ENCODE data around the gene ACOT2. TPM values are rescaled to one million over a fixed set of nuclear protein-coding genes. Genes with fewer than 3 reads are reported as not detected.
A peak's percentile ranks its signal among the peaks of the same experiment; 100 is the strongest.
"Not testable (repeated sequence)": the region's sequence is repeated elsewhere in the genome, so short reads cannot be mapped to it uniquely, and the experiment has no call there.

ACOT2 gene
- 141 TPM for total RNA-seq

GRCh38 chr14:73569185-73569958 lies at the start of gene ACOT2:
TSS of gene ACOT2 (plus strand) at chr14:73569213. CDS start at chr14:73569241, 28 bp downstream.
- DNase-seq (ENCODE audit: low spot score) (peak; percentile 95), ATAC-seq (peak; percentile 81)

DNA sequence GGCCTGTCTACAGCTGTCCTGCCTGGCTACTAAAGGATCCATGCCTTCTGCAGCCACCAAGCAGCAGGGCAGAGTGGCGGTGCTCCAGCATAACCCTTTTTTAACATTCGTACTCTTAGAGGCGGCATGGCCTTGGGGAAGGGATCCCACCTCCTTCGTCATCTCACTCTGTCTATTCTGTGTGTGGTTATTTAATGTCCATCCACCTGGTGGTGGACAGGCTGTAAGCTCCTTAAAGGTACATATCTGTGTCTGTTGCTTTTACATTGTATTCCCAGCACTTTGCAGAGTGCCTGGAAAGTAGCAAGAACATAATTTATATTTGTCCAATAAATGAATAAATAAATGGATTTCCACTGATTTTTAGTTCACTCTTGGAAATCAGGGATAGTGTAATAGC lies 47.8 kb upstream of the ACOT2 start:
- DNase-seq (ENCODE audit: low spot score) (no peak), ATAC-seq (no peak)

- ATAC-seq: no peak
- no peak for DNase-seq (ENCODE audit: low spot score)
Observed at GRCh38 chr14:73524493-73524892, 44.5 kb upstream of the ACOT2 start.

GRCh38 chr14:73526036-73526984 lies 42.7 kb upstream of the ACOT2 start:
- DNase-seq (ENCODE audit: low spot score): peak; percentile 95
- peak; percentile 91 for ATAC-seq

- not testable (repeated sequence) for DNase-seq (ENCODE audit: low spot score); ATAC-seq
Observed at GRCh38 chr14:73529356-73529755, 39.7 kb upstream of the ACOT2 start.

DNA sequence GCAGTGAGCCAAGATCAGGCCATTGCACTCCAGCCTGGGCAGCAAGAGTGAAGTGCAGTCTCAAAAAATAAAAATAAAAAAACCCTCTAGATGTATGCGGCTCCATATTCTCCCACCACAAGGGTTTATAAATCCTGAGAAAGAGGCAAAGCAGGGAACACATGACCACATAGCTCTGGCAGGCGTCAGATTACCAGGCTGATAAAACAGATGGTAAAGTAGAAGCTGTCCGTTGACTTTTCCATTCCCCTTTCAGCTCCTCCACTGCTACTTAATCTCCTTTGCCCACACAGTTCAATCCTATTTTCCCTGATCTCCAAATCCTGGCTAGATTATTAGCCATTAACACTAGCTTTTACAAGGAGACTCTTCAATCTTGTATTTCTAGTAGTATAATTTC lies 37.0 kb upstream of the ACOT2 start:
- DNase-seq (ENCODE audit: low spot score); ATAC-seq: not testable (repeated sequence)

DNA sequence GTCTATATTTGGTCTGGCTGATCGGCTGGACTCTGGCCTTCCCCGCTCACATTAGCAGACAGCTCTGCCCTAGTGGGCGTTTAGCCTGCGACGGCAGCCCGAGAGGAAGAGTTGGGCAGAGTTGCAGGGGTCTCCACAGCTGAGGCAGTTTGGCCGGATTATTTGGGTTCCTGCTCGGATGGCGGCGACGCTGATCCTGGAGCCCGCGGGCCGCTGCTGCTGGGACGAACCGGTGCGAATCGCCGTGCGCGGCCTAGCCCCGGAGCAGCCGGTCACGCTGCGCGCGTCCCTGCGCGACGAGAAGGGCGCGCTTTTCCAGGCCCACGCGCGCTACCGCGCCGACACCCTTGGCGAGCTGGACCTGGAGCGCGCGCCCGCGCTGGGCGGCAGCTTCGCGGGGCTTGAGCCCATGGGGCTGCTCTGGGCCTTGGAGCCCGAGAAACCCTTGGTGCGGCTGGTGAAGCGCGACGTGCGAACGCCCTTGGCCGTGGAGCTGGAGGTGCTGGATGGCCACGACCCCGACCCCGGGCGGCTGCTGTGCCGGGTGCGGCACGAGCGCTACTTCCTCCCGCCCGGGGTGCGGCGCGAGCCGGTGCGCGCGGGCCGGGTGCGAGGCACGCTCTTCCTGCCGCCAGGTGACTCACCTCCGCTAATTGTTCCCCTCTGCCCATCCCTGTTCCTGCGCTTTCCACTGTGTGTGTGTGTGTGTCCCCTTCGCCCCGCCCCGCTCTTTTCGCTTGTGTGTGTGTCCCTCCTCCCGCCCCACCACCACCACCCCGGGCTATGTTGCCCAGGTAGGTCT lies 31.6 kb upstream of the ACOT2 start:
- DNase-seq (ENCODE audit: low spot score) (peak; percentile 87), ATAC-seq (peak; percentile 71)

DNA sequence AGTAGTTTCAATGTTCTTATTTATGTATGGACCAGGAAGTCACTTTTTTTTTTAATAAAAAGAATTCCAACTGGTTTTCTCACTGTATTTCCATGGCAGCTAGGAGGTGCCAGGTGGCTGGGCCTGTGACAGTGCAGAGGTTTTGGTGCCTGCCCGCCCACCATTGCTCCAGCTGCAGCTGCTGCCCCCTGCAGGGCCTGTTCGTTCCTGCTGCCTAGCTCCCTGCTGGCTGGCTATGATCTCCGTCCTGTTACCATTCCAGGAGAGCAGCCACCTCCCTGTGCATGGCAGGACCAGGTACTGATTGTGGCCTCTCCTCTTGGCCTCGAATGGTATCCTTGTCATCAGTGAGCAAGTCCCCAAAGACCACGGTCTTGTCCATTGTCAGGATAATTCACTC lies 30.0 kb upstream of the ACOT2 start:
- peak; percentile 78 for DNase-seq (ENCODE audit: low spot score)
- peak; percentile 71 for ATAC-seq

DNA sequence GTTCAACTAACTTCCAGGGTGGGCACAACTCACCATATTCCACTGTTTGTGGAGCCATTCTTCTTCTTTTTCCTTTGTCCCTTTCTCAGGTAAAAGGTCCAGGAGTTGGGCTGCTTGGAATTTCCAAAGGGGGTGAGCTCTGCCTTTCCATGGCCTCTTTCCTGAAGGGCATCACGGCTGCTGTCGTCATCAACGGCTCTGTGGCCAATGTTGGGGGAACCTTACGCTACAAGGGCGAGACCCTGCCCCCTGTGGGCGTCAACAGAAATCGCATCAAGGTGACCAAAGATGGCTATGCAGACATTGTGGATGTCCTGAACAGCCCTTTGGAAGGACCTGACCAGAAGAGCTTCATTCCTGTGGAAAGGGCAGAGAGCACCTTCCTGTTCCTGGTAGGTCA lies 26.1 kb upstream of the ACOT2 start:
- ATAC-seq; DNase-seq (ENCODE audit: low spot score): not testable (repeated sequence)

DNA sequence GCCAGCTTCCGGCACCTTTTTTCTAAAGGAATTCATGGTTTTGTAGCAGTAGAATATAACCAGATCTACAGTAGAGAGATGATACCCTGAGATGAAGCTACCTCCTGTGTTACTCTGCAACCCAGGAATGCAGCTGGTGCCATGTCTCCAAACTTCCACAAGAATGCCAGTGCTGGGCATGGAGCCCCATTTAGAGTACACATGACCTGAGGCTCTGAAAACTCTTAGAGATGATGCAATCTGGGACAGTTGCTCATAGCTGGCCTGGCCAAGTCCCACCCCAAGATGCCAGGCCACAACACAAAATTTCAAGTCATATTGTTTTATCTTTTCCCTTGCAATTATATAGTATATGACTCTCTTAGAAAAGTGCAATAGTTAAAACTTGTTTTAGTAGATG lies 23.7 kb upstream of the ACOT2 start:
- ATAC-seq: peak; percentile 71
- DNase-seq (ENCODE audit: low spot score): not testable (repeated sequence)

GRCh38 chr14:73549097-73549496 lies 19.9 kb upstream of the ACOT2 start:
- not testable (repeated sequence) for DNase-seq (ENCODE audit: low spot score); ATAC-seq

DNA sequence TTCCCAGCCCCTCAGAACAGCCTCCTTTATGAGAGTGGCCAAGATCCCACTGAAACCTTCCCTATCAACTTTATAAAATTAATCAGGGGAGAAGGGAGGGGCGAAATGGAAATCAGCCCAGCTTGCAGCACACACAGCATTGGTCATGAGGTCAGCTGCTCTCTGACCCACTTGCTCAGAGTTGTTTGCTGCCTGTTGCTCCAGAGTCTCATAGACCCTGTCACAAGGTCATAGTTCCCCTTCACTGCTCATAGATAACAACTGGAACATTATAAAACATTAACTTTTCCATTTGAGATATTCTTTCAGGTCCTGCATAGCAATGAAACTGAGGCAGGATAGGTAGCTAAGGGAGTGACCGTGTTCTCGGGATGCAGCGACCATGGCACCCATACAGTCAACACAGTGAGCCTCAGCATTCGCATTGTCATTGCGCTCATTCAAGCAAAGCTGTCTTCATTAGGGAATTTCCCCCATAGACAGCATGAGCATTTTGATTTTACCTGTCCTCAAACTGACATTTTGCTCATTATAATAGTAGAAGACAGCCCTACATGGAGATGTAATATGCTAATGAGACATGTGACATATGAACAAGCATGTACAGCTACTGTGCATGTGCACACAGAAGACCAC lies 19.0 kb upstream of the ACOT2 start:
- DNase-seq (ENCODE audit: low spot score) (peak; percentile 67), ATAC-seq (peak; percentile 84)

DNA sequence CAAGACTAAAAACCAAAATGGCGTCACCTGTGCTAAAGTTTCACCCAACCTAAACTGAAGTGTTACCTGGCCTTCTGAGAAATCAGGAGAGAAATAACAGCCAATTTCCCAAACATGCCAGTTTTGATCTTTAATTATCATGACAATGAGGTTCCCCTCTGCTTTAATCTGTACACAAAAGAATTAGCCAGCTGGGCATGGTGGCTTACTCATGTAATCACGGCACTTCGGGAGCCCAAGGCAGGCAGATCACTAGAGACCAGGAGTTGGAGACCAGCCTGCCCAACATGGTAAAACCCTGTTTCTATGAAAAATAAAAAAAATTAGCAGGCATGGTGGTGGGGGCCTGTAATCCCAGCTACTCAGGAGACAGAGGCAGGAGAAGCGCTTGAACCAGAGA lies 15.2 kb upstream of the ACOT2 start:
- DNase-seq (ENCODE audit: low spot score): no peak
- ATAC-seq: no peak

DNA sequence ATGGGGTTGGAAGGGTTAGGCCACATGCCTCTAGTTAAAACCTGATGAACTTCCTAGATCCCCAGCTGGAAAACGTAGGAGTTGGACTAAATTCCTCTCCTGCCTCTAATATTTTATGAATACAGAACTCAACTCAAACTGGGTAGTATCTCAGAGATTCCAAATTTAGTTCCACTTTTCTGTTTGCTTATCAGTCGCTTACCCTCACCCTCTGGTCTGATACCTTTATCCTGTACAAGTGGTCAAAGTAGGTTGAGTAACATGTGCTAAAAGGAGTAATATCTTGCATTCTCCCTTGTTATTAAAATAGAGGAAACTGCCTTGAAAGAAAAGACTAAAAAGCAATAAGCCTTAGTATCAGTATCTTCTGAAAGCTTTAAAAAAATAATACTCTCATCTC lies 11.8 kb upstream of the ACOT2 start:
- ATAC-seq: peak; percentile 88
- DNase-seq (ENCODE audit: low spot score): not testable (repeated sequence)

GRCh38 chr14:73558238-73558637 lies 10.8 kb upstream of the ACOT2 start:
- not testable (repeated sequence) for DNase-seq (ENCODE audit: low spot score); ATAC-seq

GRCh38 chr14:73562256-73562655 lies 6.8 kb upstream of the ACOT2 start:
- not testable (repeated sequence) for DNase-seq (ENCODE audit: low spot score); ATAC-seq

DNA sequence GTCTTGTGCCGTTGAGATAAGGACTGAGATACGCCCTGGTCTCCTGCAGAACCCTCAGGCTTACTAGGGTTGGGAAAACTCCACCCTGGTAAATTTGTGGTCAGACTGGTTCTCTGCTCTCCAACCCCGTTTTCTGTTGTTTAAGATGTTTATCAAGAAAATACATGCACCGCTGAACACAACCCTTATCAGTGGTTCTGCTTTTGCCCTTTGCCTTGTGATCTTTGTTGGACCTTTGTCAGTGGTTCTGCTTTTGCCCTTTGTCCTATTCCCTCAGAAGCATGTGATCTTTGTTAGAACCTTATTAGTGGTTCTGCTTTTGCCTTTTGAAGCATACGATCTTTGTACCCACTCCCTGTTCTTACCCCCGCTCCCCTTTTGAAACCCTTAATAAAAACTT lies 6.3 kb upstream of the ACOT2 start:
- ATAC-seq; DNase-seq (ENCODE audit: low spot score): not testable (repeated sequence)

- not testable (repeated sequence) for DNase-seq (ENCODE audit: low spot score); ATAC-seq
Observed at GRCh38 chr14:73566431-73566830, 2.6 kb upstream of the ACOT2 start.

DNA sequence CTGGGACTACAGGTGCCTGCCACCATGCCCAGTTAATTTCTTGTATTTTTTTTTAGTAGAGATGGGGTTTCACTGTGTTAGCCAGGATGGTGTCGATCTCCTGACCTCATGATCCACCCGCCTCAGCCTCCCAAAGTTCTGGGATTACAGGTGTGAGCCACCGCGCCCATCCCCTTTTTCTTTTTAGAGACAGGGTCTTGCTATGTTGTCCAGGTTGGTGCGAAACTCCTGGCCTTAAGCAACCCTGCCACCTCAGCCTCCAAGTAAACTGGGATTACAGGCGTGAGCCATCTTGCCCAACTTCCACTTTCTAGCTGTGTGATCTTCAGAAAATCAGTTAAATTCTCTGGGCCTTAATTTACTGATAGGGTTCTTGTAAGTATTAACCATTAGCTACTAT lies 2.1 kb upstream of the ACOT2 start:
- not testable (repeated sequence) for ATAC-seq; DNase-seq (ENCODE audit: low spot score)

DNA sequence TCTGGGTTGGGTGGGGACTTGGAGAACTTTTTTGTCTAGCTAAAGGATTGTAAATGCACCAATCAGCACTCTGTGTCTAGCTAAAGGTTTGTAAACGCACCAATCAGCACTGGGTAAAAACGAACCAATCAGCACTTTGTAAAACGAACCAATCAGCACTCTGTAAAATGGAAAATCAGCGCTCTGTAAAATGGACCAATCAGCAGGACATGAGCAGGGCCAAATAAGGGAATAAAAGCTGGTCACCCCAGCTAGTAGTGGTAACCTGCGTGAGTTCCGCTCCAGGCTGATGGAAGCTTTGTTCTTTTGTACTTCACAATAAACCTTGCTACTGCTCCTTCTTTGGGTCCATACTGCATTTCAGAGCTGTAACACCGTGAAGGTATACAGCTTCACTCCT lies 1.7 kb upstream of the ACOT2 start:
- ATAC-seq: no peak
- no peak for DNase-seq (ENCODE audit: low spot score)

All from left lobe of liver (tissue), 2 donors.